ENCODE results near the gene KBTBD3. TPM values are rescaled to one million over a fixed set of nuclear protein-coding genes. Genes with fewer than 3 reads are reported as not detected.

KBTBD3 gene
- total and polyA plus RNA-seq, 2 of the 4 experiments (the other 2 are of a cell fraction): 1.6 to 1.7 TPM

DNA sequence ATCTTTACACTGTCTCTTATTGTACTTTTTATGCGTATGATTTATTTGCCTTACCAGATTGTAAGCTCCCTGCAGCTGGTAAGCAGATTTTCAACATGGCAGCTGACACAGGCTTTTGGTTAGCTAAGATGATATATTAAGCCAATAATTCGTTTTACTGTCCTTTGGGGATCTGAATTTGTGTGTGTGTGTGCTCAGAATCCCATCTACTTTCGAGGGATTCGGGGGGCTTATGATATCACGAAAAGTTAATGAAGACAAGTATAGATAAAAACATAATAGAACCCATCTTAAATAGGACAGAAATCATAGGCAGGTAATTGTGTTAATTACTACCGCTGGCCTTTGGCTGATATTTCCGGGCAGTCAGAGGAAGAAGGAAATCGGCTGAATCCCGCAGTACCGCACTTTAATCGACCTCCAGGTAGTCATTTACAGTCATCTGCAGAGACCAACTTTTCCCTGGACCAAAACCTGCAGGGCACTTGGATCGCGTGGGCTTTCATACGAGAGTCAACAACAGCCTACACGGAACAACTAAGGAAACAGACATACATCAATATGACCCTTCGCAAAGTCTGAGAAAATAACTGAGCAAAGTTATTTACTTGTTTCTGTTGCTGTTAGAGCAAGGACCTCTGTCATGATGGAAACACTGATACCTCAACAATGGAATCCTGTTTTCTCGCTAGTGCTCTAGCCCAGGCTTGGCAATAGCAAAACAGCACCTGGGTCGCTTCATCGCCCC, 802 bp downstream of the KBTBD3 start:
- intact Hi-C loops (cut with micrococcal nuclease) (loop anchor here (2.0 to 10.0 kb wide), 4 partner anchors 54 to 1109 kb away; partner anchors contain the start of genes CASP4 and MSANTD4), dilution Hi-C loops (cut with HindIII; ENCODE audit: low sequenced_read_pairs, unreplicated experiment) (no loop called here), in situ Hi-C loops (cut with MboI; ENCODE audit: low sequenced_read_pairs) (no loop called here)
- Histone ChIP-seq H3K36me3 (ENCODE audit: control insufficient read depth, insufficient read depth, low read length) (peaks cover 3% of the 10 kb centered on the region; the same call in 1 of the 2 replicates), H4K8ac (ENCODE audit: low read depth in 2 of 2, low read length in 2 of 2) (peak overlapping the region; percentile 11 to 77; a peak in 2 of 4 replicates), H3K79me1 (ENCODE audit: low read depth in 1 of 2, low read length in 2 of 2) (peaks cover 8 to 32% of the 10 kb centered on the region in 2 experiments; a peak in 2 of 4 replicates), H3K9me3 (ENCODE audit: control insufficient read depth, insufficient read depth, low read length) (no peaks in the 10 kb centered on the region), H3K4me3 (ENCODE audit: insufficient read depth, low read depth, low read length) (peak overlapping the region; percentile 66), H3K23ac (ENCODE audit: low read depth, low read length) (peak overlapping the region; percentile 81), H3K9me1 (ENCODE audit: insufficient read depth, low read length) (no peaks in the 10 kb centered on the region), H3K14ac (replicated peaks; ENCODE audit: low read depth, low read length) (peak overlapping the region; percentile 76), H2BK20ac (ENCODE audit: low read depth, low read length) (no peak overlapping the region; the same call in 1 of the 2 replicates), H2AK5ac (ENCODE audit: low read depth, low read length) (0 out of 2 replicates have a peak overlapping the region, but pooled peaks have one; percentile 32), H2BK120ac (ENCODE audit: low read depth, low read length) (peak overlapping the region; percentile 35; the same call in 1 of the 2 replicates), H2BK15ac (ENCODE audit: low read depth, low read length) (no peak overlapping the region), H2AK9ac (replicated peaks; ENCODE audit: low read depth, low read length, poor library complexity) (peak overlapping the region; percentile 91), H4K5ac (ENCODE audit: low read depth, low read length) (peak overlapping the region; percentile 4), H2AFZ (replicated peaks; ENCODE audit: low read length, poor library complexity) (peak overlapping the region; percentile 98), H3K27me3 (ENCODE audit: control insufficient read depth, insufficient read depth, low read length) (no peaks in the 10 kb centered on the region), H3K9ac (ENCODE audit: low read depth, low read length) (peak overlapping the region; percentile 53), H3K4me1 (ENCODE audit: control insufficient read depth, insufficient read depth, low read length) (no peaks in the 10 kb centered on the region; the same call in 1 of the 2 replicates), H2BK5ac (ENCODE audit: low read depth, low read length, poor library complexity, severe bottlenecking) (peak overlapping the region; percentile 51), H3K4ac (ENCODE audit: low read depth, low read length) (peak overlapping the region; percentile 67), H4K91ac (ENCODE audit: insufficient read depth, low read depth, low read length) (peak overlapping the region; percentile 7; the same call in 1 of the 2 replicates), H3K56ac (ENCODE audit: extremely low read depth, insufficient read depth, low read length) (peak overlapping the region; percentile 54), H3K18ac (ENCODE audit: low read depth, low read length) (peak overlapping the region; percentile 5; the same call in 1 of the 2 replicates), H3K27ac (ENCODE audit: insufficient read depth, low read length) (peak overlapping the region; percentile 52), H3K4me2 (ENCODE audit: low read depth, low read length) (peak overlapping the region; percentile 94), H4K20me1 (ENCODE audit: insufficient read depth, low read length) (peaks cover 3% of the 10 kb centered on the region; the same call in 1 of the 2 replicates)
- ChIA-PET POLR2A (ENCODE audit: unreplicated experiment) (no interaction called here), CTCF (no interaction called here)
- no CpG with 5 or more reads among the region's 19 CpGs for WGBS, 2 experiments (ENCODE audit: extremely low coverage in 2 of 2, insufficient read length in 1 of 2)
- DNase-seq: no peak
- no peak for ATAC-seq (ENCODE audit: low read depth)
- BruUV-seq (replicated peaks): no TSS peak
- TF ChIP-seq RAD21 (IDR thresholded peaks at IDR 0.05; ENCODE audit: low read length): no peak
- no peak for TF ChIP-seq BHLHE40 (IDR thresholded peaks at IDR 0.05; ENCODE audit: low read depth, low read length)
- TF ChIP-seq, protein P1, sequence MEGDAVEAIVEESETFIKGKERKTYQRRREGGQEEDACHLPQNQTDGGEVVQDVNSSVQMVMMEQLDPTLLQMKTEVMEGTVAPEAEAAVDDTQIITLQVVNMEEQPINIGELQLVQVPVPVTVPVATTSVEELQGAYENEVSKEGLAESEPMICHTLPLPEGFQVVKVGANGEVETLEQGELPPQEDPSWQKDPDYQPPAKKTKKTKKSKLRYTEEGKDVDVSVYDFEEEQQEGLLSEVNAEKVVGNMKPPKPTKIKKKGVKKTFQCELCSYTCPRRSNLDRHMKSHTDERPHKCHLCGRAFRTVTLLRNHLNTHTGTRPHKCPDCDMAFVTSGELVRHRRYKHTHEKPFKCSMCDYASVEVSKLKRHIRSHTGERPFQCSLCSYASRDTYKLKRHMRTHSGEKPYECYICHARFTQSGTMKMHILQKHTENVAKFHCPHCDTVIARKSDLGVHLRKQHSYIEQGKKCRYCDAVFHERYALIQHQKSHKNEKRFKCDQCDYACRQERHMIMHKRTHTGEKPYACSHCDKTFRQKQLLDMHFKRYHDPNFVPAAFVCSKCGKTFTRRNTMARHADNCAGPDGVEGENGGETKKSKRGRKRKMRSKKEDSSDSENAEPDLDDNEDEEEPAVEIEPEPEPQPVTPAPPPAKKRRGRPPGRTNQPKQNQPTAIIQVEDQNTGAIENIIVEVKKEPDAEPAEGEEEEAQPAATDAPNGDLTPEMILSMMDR (conservative IDR thresholded peaks at IDR 0.05; ENCODE audit: low read depth, low read length): no peak
- TF ChIP-seq SMC3 (IDR thresholded peaks at IDR 0.05; ENCODE audit: low read depth, low read length): no peak
- TF ChIP-seq POLR2A (IDR thresholded peaks at IDR 0.05; ENCODE audit: low read depth, low read length): no peak
- TF ChIP-seq RCOR1 (IDR thresholded peaks at IDR 0.05; ENCODE audit: insufficient replicate concordance, low read length): no peak
- TF ChIP-seq, protein P2, sequence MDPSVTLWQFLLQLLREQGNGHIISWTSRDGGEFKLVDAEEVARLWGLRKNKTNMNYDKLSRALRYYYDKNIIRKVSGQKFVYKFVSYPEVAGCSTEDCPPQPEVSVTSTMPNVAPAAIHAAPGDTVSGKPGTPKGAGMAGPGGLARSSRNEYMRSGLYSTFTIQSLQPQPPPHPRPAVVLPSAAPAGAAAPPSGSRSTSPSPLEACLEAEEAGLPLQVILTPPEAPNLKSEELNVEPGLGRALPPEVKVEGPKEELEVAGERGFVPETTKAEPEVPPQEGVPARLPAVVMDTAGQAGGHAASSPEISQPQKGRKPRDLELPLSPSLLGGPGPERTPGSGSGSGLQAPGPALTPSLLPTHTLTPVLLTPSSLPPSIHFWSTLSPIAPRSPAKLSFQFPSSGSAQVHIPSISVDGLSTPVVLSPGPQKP (IDR thresholded peaks at IDR 0.05; ENCODE audit: borderline replicate concordance, low read depth, low read length): no peak
- no peak for TF ChIP-seq MAZ (IDR thresholded peaks at IDR 0.05; ENCODE audit: borderline replicate concordance, low read depth, low read length)
- TF ChIP-seq CEBPB (IDR thresholded peaks at IDR 0.05; ENCODE audit: low read depth, low read length): no peak
- TF ChIP-seq FOS (IDR thresholded peaks at IDR 0.05; ENCODE audit: low read depth, low read length): no peak
- TF ChIP-seq CHD1 (IDR thresholded peaks at IDR 0.05; ENCODE audit: low read depth, low read length): no peak
- TF ChIP-seq, protein P3, sequence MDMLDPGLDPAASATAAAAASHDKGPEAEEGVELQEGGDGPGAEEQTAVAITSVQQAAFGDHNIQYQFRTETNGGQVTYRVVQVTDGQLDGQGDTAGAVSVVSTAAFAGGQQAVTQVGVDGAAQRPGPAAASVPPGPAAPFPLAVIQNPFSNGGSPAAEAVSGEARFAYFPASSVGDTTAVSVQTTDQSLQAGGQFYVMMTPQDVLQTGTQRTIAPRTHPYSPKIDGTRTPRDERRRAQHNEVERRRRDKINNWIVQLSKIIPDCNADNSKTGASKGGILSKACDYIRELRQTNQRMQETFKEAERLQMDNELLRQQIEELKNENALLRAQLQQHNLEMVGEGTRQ (IDR thresholded peaks at IDR 0.05; ENCODE audit: low read depth, low read length): no peak
- TF ChIP-seq NFE2L2 (IDR thresholded peaks at IDR 0.05; ENCODE audit: low read depth, low read length): no peak
- no peak for TF ChIP-seq MAFK (IDR thresholded peaks at IDR 0.05; ENCODE audit: low read depth, low read length)

All from IMR-90 (cell line).